Right lobe of liver (tissue), 6 donors: Measurements from ENCODE around the gene PRRT3. TPM values are rescaled to one million over a fixed set of nuclear protein-coding genes. Genes with fewer than 3 reads are reported as not detected.
"Not testable (repeated sequence)": the region's sequence is repeated elsewhere in the genome, so short reads cannot be mapped to it uniquely, and the experiment has no call there.

ENCODE experiments used
- ATAC-seq, 4 donors: fragments of 200-7000 bp; cut with Tn5 transposase; one replicate each; pipeline ENCODE4 v1.9.1; 2020; ENCODE audit warnings: mild to moderate bottlenecking in 4 of 4, moderate library complexity in 4 of 4
- DNase-seq, 3 donors: peaks; one replicate each; pipeline ENCODE4 v3.0.0-alpha.2; 2020
- H3K27ac ChIP-seq, 3 donors: fragments of 200-600 bp; one replicate each; pipeline ENCODE4 v1.8.0; 2022
- H3K27me3 ChIP-seq, 2 donors: fragments of 200-600 bp; one replicate each; pipeline ENCODE4 v1.8.0; 2022
- H3K36me3 ChIP-seq, 4 donors: fragments of 200-600 bp; sonication (generic) in 1 of 4; one replicate each; pipeline versions ENCODE4 v1.5.1 to v1.8.0; 2017 to 2022; ENCODE audit warnings: control low read depth in 1 of 4
- H3K4me1 ChIP-seq, 4 donors: fragments of 200-600 bp; sonication (generic) in 1 of 4; one replicate each; pipeline versions ENCODE4 v1.5.1 to v1.8.0; 2017 to 2022; ENCODE audit warnings: control low read depth in 1 of 4
- H3K4me3 ChIP-seq, 3 donors: fragments of 200-600 bp; one replicate each; pipeline ENCODE4 v1.8.0; 2022
- H3K9me3 ChIP-seq, 4 donors: fragments of 200-600 bp; sonication (generic) in 1 of 4; one replicate each; pipeline versions ENCODE4 v1.5.1 to v1.8.0; 2017 to 2022; ENCODE audit warnings: control low read depth in 1 of 4
- POLR2A ChIP-seq: fragments of 450-650 bp; IDR thresholded peaks from one replicate; pipeline ENCODE4 v1.6.1; 2017; ENCODE audit warnings: antibody characterized with exemption, mild to moderate bottlenecking
- WGBS: methylation state at CpG from one replicate; pipeline ENCODE4 v1.1.6; 2018; ENCODE audit warnings: low coverage, low lambda C conversion rate; ENCODE audit not compliant: insufficient coverage; ENCODE audit errors: missing lambda C conversion rate; 5-methylcytosine and 5-hydroxymethylcytosine counted together
- intact Hi-C, 2 donors: fragments of 100-400 bp; cut with DNase I; formaldehyde crosslinking; loops; one replicate each; pipeline versions ENCODE4 v1.11.2 to v1.14.1; 2022
- total RNA-seq, 6 experiments: library from RNA; depleted of rRNA in 2 of 6; stranded (reverse); fragments of >200 nt in 2 of 6; fragmentation: NEBNext Ultra II Directional in 3 of 6; extraction: Animal tissue kit (Norgen Biotek cat#: 25700) in 3 of 6; gene quantifications; one replicate each; pipeline versions ENCODE4 v1.1.0 to v1.2.4, GENCODE V29; 2016 to 2023
- TF ChIP-seq, protein P1 (sequence below), 4 donors: fragments of 200-600 bp in 3 of 4; fragments of 450-650 bp in 1 of 4; IDR thresholded peaks; one replicate each; pipeline versions ENCODE4 v1.5.1 to v1.8.0; 2016 to 2022; ENCODE audit warnings: antibody characterized with exemption in 4 of 4, mild to moderate bottlenecking in 2 of 4
- donor health status: DM: no; HTN: yes; CAD: no.
- donor health status: DM: no; HTN: no; CAD: no.
- donor health status: DM: no; HTN: no; CAD: no.
- donor health status: DM: no; HTN: yes; CAD: no.
- donor health status: DM: no; HTN: yes; CAD: no.

The PRRT3 gene
- total RNA-seq, 6 experiments from 2014 or later = 0.19 to 0.92 (median 0.35) TPM

DNA sequence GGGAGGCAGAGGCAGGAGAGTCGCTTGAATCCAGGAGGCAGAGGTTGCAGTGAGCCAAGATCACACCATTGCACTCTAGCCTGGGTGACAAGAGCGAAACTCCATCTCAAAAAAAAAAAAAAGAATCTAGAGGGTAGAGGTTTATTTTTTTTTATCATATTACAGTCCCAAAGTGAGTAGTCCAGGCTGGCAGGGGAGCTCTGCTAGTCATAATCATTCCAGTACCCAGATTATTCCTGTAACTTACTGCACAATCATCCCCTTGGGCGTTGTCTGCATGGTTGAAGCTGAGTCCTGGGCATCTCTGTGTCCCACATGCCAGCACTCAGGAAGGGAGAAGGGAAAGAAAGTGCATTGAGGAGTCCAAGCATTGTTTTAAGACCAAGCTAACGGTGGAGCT lies 10.0 kb downstream of the PRRT3 start:
- WGBS = 100% methylated on average over 2 of the region's 4 CpGs
- ATAC-seq = no peak
- intact Hi-C loops = no loop called here

DNA sequence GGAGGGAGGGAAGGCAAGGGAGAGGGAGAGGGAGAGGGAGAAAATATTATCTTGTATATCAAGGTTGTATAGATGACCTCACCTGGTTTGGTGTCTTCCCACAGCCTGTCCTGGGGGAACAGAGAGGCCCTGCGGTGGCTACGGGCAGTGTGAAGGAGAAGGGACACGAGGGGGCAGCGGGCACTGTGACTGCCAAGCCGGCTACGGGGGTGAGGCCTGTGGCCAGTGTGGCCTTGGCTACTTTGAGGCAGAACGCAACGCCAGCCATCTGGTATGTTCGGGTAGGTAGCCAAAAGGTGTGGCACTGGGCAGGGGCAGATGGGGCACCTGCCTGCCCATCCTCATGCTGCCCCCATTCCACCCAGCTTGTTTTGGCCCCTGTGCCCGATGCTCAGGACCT lies 11.5 kb downstream of the PRRT3 start:
- WGBS = no CpG with 5 or more reads among the region's 10 CpGs
- TF ChIP-seq, protein P1, sequence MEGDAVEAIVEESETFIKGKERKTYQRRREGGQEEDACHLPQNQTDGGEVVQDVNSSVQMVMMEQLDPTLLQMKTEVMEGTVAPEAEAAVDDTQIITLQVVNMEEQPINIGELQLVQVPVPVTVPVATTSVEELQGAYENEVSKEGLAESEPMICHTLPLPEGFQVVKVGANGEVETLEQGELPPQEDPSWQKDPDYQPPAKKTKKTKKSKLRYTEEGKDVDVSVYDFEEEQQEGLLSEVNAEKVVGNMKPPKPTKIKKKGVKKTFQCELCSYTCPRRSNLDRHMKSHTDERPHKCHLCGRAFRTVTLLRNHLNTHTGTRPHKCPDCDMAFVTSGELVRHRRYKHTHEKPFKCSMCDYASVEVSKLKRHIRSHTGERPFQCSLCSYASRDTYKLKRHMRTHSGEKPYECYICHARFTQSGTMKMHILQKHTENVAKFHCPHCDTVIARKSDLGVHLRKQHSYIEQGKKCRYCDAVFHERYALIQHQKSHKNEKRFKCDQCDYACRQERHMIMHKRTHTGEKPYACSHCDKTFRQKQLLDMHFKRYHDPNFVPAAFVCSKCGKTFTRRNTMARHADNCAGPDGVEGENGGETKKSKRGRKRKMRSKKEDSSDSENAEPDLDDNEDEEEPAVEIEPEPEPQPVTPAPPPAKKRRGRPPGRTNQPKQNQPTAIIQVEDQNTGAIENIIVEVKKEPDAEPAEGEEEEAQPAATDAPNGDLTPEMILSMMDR (IDR thresholded peaks at IDR 0.05) = no peak
- no peak for TF ChIP-seq POLR2A
- Histone ChIP-seq H3K9me3 (no peaks in the 10 kb centered on the region), H3K27ac (no peak overlapping the region), H3K4me3 (no peak overlapping the region), H3K36me3 (peaks cover 0 to 24% (median 0%) of the 10 kb centered on the region in 4 donors), H3K4me1 (peaks cover 0 to 7% (median 0%) of the 10 kb centered on the region in 4 donors), H3K27me3 (no peaks in the 10 kb centered on the region)
- intact Hi-C loops = no loop called here
- ATAC-seq (no peak), DNase-seq (no peak)

More for the DNA sequence above, 10.0 kb downstream of the PRRT3 start:
- no peak overlapping the region for H3K4me3 ChIP-seq
- no peak for DNase-seq
- no peaks in the 10 kb centered on the region for H3K27me3 ChIP-seq
- no peaks in the 10 kb centered on the region for H3K9me3 ChIP-seq
- TF ChIP-seq, protein P1 (IDR thresholded peaks at IDR 0.05) = no peak
- TF ChIP-seq POLR2A = no peak
- no peak overlapping the region for H3K27ac ChIP-seq
- H3K4me1 ChIP-seq = peaks cover 0 to 10% (median 0%) of the 10 kb centered on the region in 4 donors
- peaks cover 0 to 24% (median 0%) of the 10 kb centered on the region in 4 donors for H3K36me3 ChIP-seq

DNA sequence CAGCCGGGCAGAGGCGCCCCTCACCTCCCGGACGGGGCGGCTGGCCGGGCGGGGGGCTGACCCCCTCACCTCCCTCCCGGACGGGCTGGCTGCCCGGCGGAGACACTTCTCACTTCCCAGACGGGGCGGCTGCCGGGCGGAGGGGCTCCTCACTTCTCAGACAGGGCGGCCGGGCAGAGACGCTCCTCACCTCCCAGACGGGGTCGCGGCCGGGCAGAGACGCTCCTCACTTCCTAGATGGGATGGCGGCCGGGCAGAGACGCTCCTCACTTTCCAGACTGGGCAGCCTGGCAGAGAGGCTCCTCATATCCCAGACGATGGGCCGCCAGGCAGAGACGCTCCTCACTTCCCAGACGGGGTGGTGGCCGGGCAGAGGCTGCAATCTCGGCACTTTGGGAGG lies 12.3 kb downstream of the PRRT3 start:
- DNase-seq = not testable (repeated sequence)

DNA sequence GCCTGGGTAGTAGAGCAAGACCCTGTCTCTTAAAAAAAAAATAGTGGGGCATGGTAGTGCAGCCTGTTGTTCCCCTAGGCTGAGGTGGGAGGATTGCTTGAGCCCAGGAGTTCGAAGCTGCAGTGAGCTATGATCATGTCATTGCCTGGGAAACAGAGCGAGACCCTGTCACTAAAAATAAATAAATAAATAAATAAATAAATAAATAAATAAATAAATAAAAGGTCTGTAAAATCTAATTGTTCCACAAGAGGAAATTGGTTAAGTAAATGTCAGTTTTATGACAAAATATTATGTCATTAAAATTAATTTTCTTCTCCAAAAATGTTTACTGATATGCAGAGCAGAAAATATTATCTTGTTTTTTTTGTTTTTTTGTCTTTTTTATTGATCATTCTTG lies 13.2 kb downstream of the PRRT3 start:
- Histone ChIP-seq H3K27ac (no peak overlapping the region), H3K4me3 (no peak overlapping the region), H3K4me1 (peaks cover 0 to 22% (median 5%) of the 10 kb centered on the region in 4 donors), H3K27me3 (no peaks in the 10 kb centered on the region), H3K36me3 (peaks cover 0 to 24% (median 0%) of the 10 kb centered on the region in 4 donors), H3K9me3 (no peaks in the 10 kb centered on the region)
- WGBS = 94% methylated on average over 2 of the region's 2 CpGs
- intact Hi-C loops = loop anchor here in 1 of 2 donors (10.0 kb wide), 1 partner anchor 286 kb away; no protein-coding TSS in a partner anchor
- no peak for TF ChIP-seq POLR2A
- TF ChIP-seq, protein P1 (IDR thresholded peaks at IDR 0.05) = no peak
- no peak for ATAC-seq
- DNase-seq = no peak

More for the DNA sequence above, 12.3 kb downstream of the PRRT3 start:
- H3K27ac ChIP-seq, H3K9me3 ChIP-seq, H3K27me3 ChIP-seq, H3K4me3 ChIP-seq, ATAC-seq: not testable (repeated sequence)
- whole genome bisulfite sequencing = 80% methylated on average over 1 of the region's 32 CpGs
- Histone ChIP-seq H3K4me1 (peaks cover 0 to 15% (median 2%) of the 10 kb centered on the region in 4 donors), H3K36me3 (peaks cover 0 to 24% (median 0%) of the 10 kb centered on the region in 4 donors)
- intact Hi-C loops = loop anchor here in 1 of 2 donors (10.0 kb wide), 1 partner anchor 285 kb away; no protein-coding TSS in a partner anchor

DNA sequence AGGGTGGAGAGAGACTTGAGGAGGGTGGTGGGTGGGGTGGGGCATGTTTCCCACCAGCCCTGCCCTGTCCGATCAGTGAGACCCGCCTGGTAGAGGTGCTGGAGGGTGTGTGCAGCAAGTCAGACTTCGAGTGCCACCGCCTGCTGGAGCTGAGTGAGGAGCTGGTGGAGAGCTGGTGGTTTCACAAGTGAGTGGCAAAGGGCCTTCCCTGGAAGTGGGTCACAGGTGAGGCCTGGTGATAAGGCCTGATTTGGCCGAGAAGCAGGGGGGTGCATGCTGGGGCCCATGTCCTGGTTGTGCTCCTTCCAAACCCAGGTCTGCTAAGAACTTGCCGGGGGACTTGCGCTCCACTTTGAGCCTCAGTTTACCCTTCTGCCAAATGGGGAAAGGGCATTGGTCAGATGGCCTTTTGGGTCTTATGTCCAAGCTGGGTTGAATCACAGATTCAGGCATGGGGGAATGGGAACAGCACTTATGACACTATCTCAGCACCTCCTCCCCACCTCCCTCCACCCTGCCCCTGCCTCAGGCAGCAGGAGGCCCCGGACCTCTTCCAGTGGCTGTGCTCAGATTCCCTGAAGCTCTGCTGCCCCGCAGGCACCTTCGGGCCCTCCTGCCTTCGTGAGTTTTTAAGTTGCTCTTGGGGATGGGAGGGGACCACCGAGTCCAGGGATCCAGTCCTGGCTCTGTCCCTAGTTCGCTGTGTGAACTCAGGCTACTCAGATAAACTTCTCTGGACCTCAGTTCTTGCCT lies 14.5 kb downstream of the PRRT3 start:
- no peak for TF ChIP-seq POLR2A
- TF ChIP-seq, protein P1 (IDR thresholded peaks at IDR 0.05) = no peak
- Histone ChIP-seq H3K4me1 (peaks cover 0 to 22% (median 5%) of the 10 kb centered on the region in 4 donors), H3K27ac (no peak overlapping the region), H3K9me3 (no peaks in the 10 kb centered on the region), H3K27me3 (no peaks in the 10 kb centered on the region), H3K36me3 (peaks cover 0 to 19% (median 0%) of the 10 kb centered on the region in 4 donors), H3K4me3 (no peak overlapping the region)
- ATAC-seq (no peak), DNase-seq (no peak)
- WGBS = 89% methylated on average over 11 of the region's 13 CpGs
- intact Hi-C loops = loop anchor here in 1 of 2 donors (10.0 kb wide), 1 partner anchor 287 kb away; no protein-coding TSS in a partner anchor
